Caco-2 (cell line): ENCODE data around the gene GRK6. TPM values are rescaled to one million over a fixed set of nuclear protein-coding genes. Genes with fewer than 3 reads are reported as not detected.

Source experiments
- BruUV-seq: library from RNA; stranded (reverse); fragments of 400-500 nt; replicated peaks from 2 replicates; lab custom pipeline; 2021; lab: Mats Ljungman, UMichigan
- CTCF ChIA-PET: fragments of 300-600 bp; sonication (Branson Sonifier 250); formaldehyde crosslinking; loops from one replicate; lab custom pipeline; 2022; ENCODE audit warnings: antibody characterized with exemption; lab: Charles Lee
- POLR2A ChIA-PET: fragments of 300-600 bp; sonication (Branson Sonifier 250); formaldehyde crosslinking; loops from one replicate; lab custom pipeline; 2022; ENCODE audit warnings: antibody characterized with exemption; lab: Charles Lee
- DNase-seq, 2 experiments: peaks; one replicate each; pipeline versions ENCODE4 v3.0.0 to v3.0.0-alpha.2; 2020 to 2022
- H3K27me3 ChIP-seq: replicated peaks from 2 replicates; pipeline ENCODE4 v1.6.0; 2011; ENCODE audit warnings: low read length; ENCODE audit not compliant: control insufficient read depth, insufficient read depth
- H3K36me3 ChIP-seq: 2 replicates; pipeline ENCODE4 v1.5.1; 2011; ENCODE audit warnings: low read length; ENCODE audit not compliant: control insufficient read depth, insufficient read depth
- H3K4me1 ChIP-seq: fragments of 250-450 bp; sonication (Bioruptor Pico); 2 replicates; pipeline ENCODE4 v1.5.1; 2020; ENCODE audit warnings: mild to moderate bottlenecking
- H3K4me3 ChIP-seq: 2 replicates; pipeline ENCODE4 v1.5.1; 2011; ENCODE audit warnings: low read depth, mild to moderate bottlenecking, control low read depth, low read length
- H3K9me3 ChIP-seq: fragments of 250-450 bp; sonication (Bioruptor Pico); 2 replicates; pipeline ENCODE4 v1.5.1; 2020; ENCODE audit warnings: mild to moderate bottlenecking, moderate library complexity
- H3K27ac Mint-ChIP-seq: one replicate; pipeline ENCODE4 v1.8.0; 2022; ENCODE audit warnings: mixed read lengths; ENCODE audit not compliant: unreplicated experiment
- H3K27me3 Mint-ChIP-seq: one replicate; pipeline ENCODE4 v1.8.0; 2022; ENCODE audit warnings: mixed read lengths; ENCODE audit not compliant: insufficient read depth, unreplicated experiment
- H3K36me3 Mint-ChIP-seq: one replicate; pipeline ENCODE4 v1.8.0; 2022; ENCODE audit warnings: mild to moderate bottlenecking, mixed read lengths; ENCODE audit not compliant: insufficient read depth, unreplicated experiment
- H3K4me1 Mint-ChIP-seq: one replicate; pipeline ENCODE4 v1.8.0; 2022; ENCODE audit warnings: low read depth, mixed read lengths; ENCODE audit not compliant: unreplicated experiment
- H3K4me3 Mint-ChIP-seq: one replicate; pipeline ENCODE4 v1.8.0; 2022; ENCODE audit warnings: mild to moderate bottlenecking, moderate library complexity, mixed read lengths; ENCODE audit not compliant: unreplicated experiment
- H3K9me3 Mint-ChIP-seq: one replicate; pipeline ENCODE4 v1.8.0; 2022; ENCODE audit warnings: mixed read lengths; ENCODE audit not compliant: unreplicated experiment
- intact Hi-C: fragments of 100-400 bp; cut with micrococcal nuclease; formaldehyde crosslinking; loops from one replicate; pipeline ENCODE4 v1.10.0; 2022; ENCODE audit not compliant: unreplicated experiment
- total RNA-seq: library from RNA; stranded (reverse); gene quantifications from 2 replicates; pipeline ENCODE4 v1.2.3, GENCODE V29; 2022
- TF ChIP-seq, protein P1 (sequence below), 2 experiments: fragments of 200-600 bp in 1 of 2; IDR thresholded peaks; 1 replicate in 1 of 2; 2 replicates in 1 of 2; pipeline versions ENCODE4 v1.5.1 to v1.8.0; 2011 to 2022; ENCODE audit warnings: antibody characterized with exemption in 1 of 2, control low read depth in 1 of 2, inconsistent platforms in 1 of 2, low read depth in 1 of 2, low read length in 1 of 2, mild to moderate bottlenecking in 1 of 2, moderate library complexity in 1 of 2; ENCODE audit not compliant: insufficient read depth in 1 of 2, severe bottlenecking in 1 of 2, unreplicated experiment in 1 of 2

The GRK6 gene
- total RNA-seq, 1 experiment from 2014 or later: 71.9 TPM

DNA sequence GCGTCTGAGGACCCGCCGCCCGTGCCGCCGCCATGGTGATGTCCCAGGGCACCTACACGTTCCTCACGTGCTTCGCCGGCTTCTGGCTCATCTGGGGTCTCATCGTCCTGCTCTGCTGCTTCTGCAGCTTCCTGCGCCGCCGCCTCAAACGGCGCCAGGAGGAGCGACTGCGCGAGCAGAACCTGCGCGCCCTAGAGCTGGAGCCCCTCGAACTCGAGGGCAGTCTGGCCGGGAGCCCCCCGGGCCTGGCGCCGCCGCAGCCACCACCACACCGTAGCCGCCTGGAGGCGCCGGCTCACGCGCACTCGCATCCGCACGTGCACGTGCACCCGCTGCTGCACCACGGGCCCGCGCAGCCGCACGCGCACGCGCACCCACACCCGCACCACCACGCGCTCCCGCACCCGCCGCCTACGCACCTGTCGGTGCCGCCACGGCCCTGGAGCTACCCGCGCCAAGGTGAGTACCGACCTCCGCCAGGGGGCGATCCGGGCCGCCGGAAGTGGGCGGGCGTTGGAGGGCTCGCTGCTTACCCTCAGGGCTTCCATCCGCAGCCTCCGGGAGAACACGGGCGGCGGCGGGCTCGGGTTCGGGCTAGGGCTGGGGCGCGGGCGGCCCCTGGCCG is 28.7 kb downstream of the GRK6 start:
- Histone ChIP-seq H3K36me3 (no peaks in the 10 kb centered on the region; the same call in 1 of the 2 replicates), H3K4me3 (peak overlapping the region; percentile 92), H3K27me3 (no peaks in the 10 kb centered on the region), H3K4me1 (peaks cover 7% of the 10 kb centered on the region; the same call in 1 of the 2 replicates), H3K9me3 (no peaks in the 10 kb centered on the region)
- peak overlapping the region; percentile 77 for H3K4me3 Mint-ChIP-seq
- ChIA-PET CTCF (interaction anchor here (0.5 to 6.5 kb wide), 26 partner anchors 10 to 697 kb away, joined by 3 to 110 read pairs (median 6); partner anchors contain the start of genes F12, FGFR4, GRK6 and LMAN2), POLR2A (interaction anchor here (0.6 to 2.4 kb wide), 7 partner anchors 18 to 371 kb away, joined by 3 to 21 read pairs (median 5); partner anchors contain the start of genes GRK6 and PDLIM7)
- TF ChIP-seq, protein P1, sequence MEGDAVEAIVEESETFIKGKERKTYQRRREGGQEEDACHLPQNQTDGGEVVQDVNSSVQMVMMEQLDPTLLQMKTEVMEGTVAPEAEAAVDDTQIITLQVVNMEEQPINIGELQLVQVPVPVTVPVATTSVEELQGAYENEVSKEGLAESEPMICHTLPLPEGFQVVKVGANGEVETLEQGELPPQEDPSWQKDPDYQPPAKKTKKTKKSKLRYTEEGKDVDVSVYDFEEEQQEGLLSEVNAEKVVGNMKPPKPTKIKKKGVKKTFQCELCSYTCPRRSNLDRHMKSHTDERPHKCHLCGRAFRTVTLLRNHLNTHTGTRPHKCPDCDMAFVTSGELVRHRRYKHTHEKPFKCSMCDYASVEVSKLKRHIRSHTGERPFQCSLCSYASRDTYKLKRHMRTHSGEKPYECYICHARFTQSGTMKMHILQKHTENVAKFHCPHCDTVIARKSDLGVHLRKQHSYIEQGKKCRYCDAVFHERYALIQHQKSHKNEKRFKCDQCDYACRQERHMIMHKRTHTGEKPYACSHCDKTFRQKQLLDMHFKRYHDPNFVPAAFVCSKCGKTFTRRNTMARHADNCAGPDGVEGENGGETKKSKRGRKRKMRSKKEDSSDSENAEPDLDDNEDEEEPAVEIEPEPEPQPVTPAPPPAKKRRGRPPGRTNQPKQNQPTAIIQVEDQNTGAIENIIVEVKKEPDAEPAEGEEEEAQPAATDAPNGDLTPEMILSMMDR (IDR thresholded peaks at IDR 0.05; ENCODE audit: insufficient read depth in 1 of 2, low read depth in 1 of 2, low read length in 1 of 2, severe bottlenecking in 1 of 2, unreplicated experiment in 1 of 2): peak; percentile 85 to 87
- H3K36me3 Mint-ChIP-seq: peaks cover 69% of the 10 kb centered on the region
- BruUV-seq: no TSS peak
- H3K9me3 Mint-ChIP-seq: no peaks in the 10 kb centered on the region
- intact Hi-C loops: loop anchor here (2.0 kb wide), 1 partner anchor 142 kb away; no protein-coding TSS in a partner anchor
- peak; percentile 92 to 97 for DNase-seq
- no peaks in the 10 kb centered on the region for H3K27me3 Mint-ChIP-seq
- H3K4me1 Mint-ChIP-seq: peaks cover 7% of the 10 kb centered on the region
- H3K27ac Mint-ChIP-seq: peak overlapping the region; percentile 87

- CTCF ChIA-PET: interaction anchor here (0.6 to 6.5 kb wide), 22 partner anchors 11 to 696 kb away, joined by 3 to 110 read pairs (median 8); partner anchors contain the start of genes F12, FGFR4, GRK6 and LMAN2
- DNase-seq: peak; percentile 94
- peak overlapping the region; percentile 87 for H3K27ac Mint-ChIP-seq
- peak overlapping the region; percentile 77 for H3K4me3 Mint-ChIP-seq
- Histone ChIP-seq H3K4me3 (peak overlapping the region; percentile 92), H3K36me3 (no peaks in the 10 kb centered on the region; the same call in 1 of the 2 replicates), H3K9me3 (no peaks in the 10 kb centered on the region), H3K4me1 (peaks cover 7% of the 10 kb centered on the region; the same call in 1 of the 2 replicates), H3K27me3 (no peaks in the 10 kb centered on the region)
- intact Hi-C loops: loop anchor here (1.0 to 2.0 kb wide), 3 partner anchors 17 to 143 kb away; partner anchors contain the start of genes DBN1 and PDLIM7
- H3K27me3 Mint-ChIP-seq: no peaks in the 10 kb centered on the region
- H3K9me3 Mint-ChIP-seq: no peaks in the 10 kb centered on the region
- POLR2A ChIA-PET: interaction anchor here (1.0 to 2.4 kb wide), 4 partner anchors 18 to 146 kb away, joined by 3 to 21 read pairs (median 7); partner anchors contain the start of gene GRK6
- H3K36me3 Mint-ChIP-seq: peaks cover 76% of the 10 kb centered on the region
- BruUV-seq: TSS peak; percentile 94
- TF ChIP-seq, protein P1 (IDR thresholded peaks at IDR 0.05; ENCODE audit: insufficient read depth in 1 of 2, low read depth in 1 of 2, low read length in 1 of 2, severe bottlenecking in 1 of 2, unreplicated experiment in 1 of 2): peak; percentile 96 to 100
- H3K4me1 Mint-ChIP-seq: peaks cover 7% of the 10 kb centered on the region
Measured at GRCh38 chr5:177455661-177456590, 29.4 kb downstream of the GRK6 start.
